IPS DF 6.9 (cell line): ENCODE results near the gene FAM81A.
A peak's percentile ranks its signal among the peaks of the same experiment; 100 is the strongest.
"Not testable (repeated sequence)": the region's sequence is repeated elsewhere in the genome, so short reads cannot be mapped to it uniquely, and the experiment has no call there.

ENCODE experiments used
- DNase-seq: peaks from one replicate; pipeline ENCODE4 v3.0.0-alpha.2; 2013; ENCODE audit warnings: low read depth, low spot score
- H3K27ac ChIP-seq: one replicate; pipeline ENCODE4 v1.5.1; 2013; ENCODE audit warnings: low read length, control low read depth
- H3K27me3 ChIP-seq: 2 replicates; pipeline ENCODE4 v1.6.1; 2013; ENCODE audit warnings: mild to moderate bottlenecking, low read length; ENCODE audit not compliant: control insufficient read depth, insufficient read depth
- H3K36me3 ChIP-seq: 2 replicates; pipeline ENCODE4 v1.6.1; 2013; ENCODE audit warnings: low read length; ENCODE audit not compliant: control insufficient read depth, insufficient read depth
- H3K4me1 ChIP-seq: 2 replicates; pipeline ENCODE4 v1.6.1; 2013; ENCODE audit warnings: low read length; ENCODE audit not compliant: control insufficient read depth, insufficient read depth
- H3K4me3 ChIP-seq: 2 replicates; pipeline ENCODE4 v1.5.1; 2013; ENCODE audit warnings: mild to moderate bottlenecking, low read length
- H3K9me3 ChIP-seq: 2 replicates; pipeline ENCODE4 v1.6.1; 2013; ENCODE audit warnings: low read length, inconsistent platforms; ENCODE audit not compliant: control insufficient read depth, insufficient read depth
- WGBS: extraction: QIAGEN DNeasy Blood & Tissue Kit; methylation state at CpG from one replicate; pipeline ENCODE4 v1.1.7; 2013; ENCODE audit warnings: mixed read lengths, missing lambda C conversion rate; ENCODE audit not compliant: insufficient read length, insufficient coverage; 5-methylcytosine and 5-hydroxymethylcytosine counted together

Gene FAM81A

DNA sequence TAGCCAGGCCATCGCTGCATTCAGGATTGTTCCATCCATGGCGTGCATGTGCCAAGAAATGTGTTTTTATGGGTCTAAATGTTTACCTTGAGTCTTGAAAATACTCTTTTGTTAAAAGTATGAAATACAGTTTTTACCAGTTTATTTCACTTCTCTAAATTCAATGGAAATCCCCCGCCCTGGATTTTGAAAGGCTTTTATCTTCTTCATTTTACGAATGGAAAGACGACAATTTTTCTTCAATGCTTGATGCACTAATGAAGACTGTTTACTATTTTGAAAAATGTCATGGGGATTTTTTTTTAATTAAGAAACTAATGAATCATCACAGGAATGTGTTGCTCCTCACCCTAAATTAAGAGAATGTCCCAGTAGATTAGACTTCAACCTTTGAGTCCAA, 83.5 kb downstream of the FAM81A start:
- no peaks in the 10 kb centered on the region for H3K27me3 ChIP-seq
- DNase-seq: no peak
- no peaks in the 10 kb centered on the region for H3K36me3 ChIP-seq
- no peaks in the 10 kb centered on the region for H3K4me1 ChIP-seq
- no peak overlapping the region for H3K27ac ChIP-seq
- H3K4me3 ChIP-seq: no peak overlapping the region
- H3K9me3 ChIP-seq: no peaks in the 10 kb centered on the region
- no CpG with 5 or more reads among the region's 5 CpGs for WGBS

DNA sequence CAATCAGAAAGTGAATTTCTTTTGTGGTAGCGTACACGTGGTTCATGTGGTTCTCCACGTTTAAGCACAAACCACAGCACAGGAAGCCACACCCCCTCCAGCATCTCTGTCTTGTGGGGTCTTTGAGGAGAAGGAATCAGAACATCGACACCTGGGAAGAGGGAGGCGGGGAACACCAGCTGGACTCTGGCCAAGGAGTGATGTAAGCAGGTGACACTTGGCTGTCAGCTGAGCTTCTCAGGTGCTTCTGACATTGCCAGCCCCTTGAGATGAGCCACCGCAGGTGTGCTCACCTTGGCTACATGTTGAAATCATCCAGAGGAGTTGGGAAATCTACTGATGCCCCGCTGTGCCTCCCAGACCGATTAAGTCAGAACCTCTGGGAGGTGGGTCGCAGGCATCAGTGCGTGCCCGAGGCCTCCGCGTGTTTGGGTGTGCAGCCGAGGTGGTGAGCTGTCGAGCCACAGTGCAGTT, 85.0 kb downstream of the FAM81A start:
- H3K4me1 ChIP-seq: no peaks in the 10 kb centered on the region
- H3K9me3 ChIP-seq: no peaks in the 10 kb centered on the region
- H3K27ac ChIP-seq: no peak overlapping the region
- no peak overlapping the region for H3K4me3 ChIP-seq
- no CpG with 5 or more reads among the region's 15 CpGs for WGBS
- no peak for DNase-seq
- no peaks in the 10 kb centered on the region for H3K36me3 ChIP-seq
- H3K27me3 ChIP-seq: no peaks in the 10 kb centered on the region

DNA sequence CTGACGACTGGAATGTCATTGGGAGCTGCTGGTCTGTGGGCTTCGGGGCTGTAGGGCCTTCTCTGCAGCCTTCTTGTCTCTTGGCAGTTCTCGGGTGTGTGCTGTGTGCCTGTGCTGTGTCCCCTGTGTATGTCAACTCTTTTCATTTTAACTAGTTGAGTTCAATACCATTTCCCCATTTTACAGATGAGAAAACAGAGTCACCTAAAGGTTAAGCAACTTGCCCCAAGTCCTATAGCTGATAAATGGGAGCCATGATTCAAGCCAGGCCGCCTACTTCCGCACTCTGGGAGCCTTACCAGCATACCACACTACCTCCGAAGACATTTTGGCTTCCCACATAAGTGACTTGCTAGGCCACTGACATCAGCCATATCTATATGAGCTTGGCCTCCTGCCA, 85.7 kb downstream of the FAM81A start:
- Histone ChIP-seq H3K27me3 (no peaks in the 10 kb centered on the region), H3K27ac (no peak overlapping the region), H3K36me3 (no peaks in the 10 kb centered on the region), H3K4me3 (no peak overlapping the region), H3K4me1 (no peaks in the 10 kb centered on the region), H3K9me3 (no peaks in the 10 kb centered on the region)
- no peak for DNase-seq
- no CpG with 5 or more reads among the region's 6 CpGs for WGBS

DNA sequence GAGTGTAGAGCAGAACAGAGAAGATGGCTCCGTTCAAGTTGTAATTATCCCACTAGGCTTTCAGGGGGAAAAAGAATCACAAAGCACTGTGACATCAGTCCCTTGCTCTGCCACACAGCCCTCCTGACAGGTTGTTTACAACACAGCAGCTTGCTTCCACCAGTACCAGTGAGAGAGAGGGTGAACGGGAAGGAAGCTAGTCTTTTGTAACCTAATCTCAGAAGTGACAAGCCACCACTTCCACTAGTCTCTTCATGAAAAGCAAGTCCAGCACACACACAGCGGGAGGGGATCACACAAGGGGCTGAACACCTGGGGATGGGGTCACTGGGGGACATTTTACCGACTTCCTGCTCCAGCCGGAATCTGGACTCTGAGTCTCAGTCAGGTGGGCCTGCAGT, 86.3 kb downstream of the FAM81A start:
- Histone ChIP-seq H3K36me3 (no peaks in the 10 kb centered on the region), H3K27me3 (no peaks in the 10 kb centered on the region), H3K9me3 (no peaks in the 10 kb centered on the region), H3K27ac (no peak overlapping the region), H3K4me3 (no peak overlapping the region), H3K4me1 (no peaks in the 10 kb centered on the region)
- no CpG with 5 or more reads among the region's 5 CpGs for WGBS
- no peak for DNase-seq

DNA sequence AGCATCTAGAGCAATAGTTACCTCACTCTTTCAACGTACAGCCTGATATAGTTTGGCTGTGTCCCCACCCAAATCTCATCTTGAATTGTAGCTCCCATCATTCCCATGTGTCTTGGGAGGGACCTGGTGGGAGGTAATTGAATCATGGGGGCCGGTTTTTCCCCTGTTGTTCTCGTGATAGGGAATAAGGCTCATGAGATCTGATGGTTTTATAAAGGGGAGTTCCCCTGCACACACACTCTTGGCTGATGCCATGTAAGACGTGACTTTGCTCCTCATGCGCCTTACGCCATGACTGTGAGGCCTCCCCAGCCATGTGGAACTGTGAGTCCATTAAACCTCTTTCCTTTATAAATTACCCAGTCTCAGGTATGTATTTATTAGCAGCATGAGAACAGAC, 88.5 kb downstream of the FAM81A start:
- not testable (repeated sequence) for H3K27me3 ChIP-seq, H3K4me3 ChIP-seq, H3K4me1 ChIP-seq, DNase-seq, H3K9me3 ChIP-seq, H3K36me3 ChIP-seq, H3K27ac ChIP-seq
- no CpG with 5 or more reads among the region's 6 CpGs for WGBS

DNA sequence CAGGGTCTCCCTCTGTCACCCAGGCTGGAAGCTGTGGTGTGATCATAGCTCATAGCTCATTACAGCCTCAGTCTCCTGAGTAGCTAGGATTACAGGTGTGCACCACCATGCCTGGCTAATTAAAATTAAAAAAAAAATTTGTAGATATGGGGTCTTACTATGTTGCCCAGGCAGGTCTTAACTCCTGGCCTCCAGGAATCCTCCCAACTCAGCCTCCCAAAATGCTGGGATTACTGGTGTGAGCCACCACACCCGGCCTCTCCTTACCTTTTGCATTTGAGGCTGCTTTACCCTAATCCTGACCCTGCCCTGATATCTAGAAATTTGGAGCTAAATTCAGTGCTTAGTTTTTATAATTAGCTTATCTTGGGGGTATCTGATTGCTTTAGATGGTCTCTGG, 90.4 kb downstream of the FAM81A start:
- no peak for DNase-seq
- H3K4me3 ChIP-seq: no peak overlapping the region
- no peaks in the 10 kb centered on the region for H3K36me3 ChIP-seq
- no peaks in the 10 kb centered on the region for H3K27me3 ChIP-seq
- H3K9me3 ChIP-seq: no peaks in the 10 kb centered on the region; the same call in 1 of the 2 replicates
- no peak overlapping the region for H3K27ac ChIP-seq
- H3K4me1 ChIP-seq: no peaks in the 10 kb centered on the region
- WGBS: no CpG with 5 or more reads among the region's 1 CpG

- peak; percentile 74 for DNase-seq
- H3K27ac ChIP-seq: no peak overlapping the region
- H3K4me1 ChIP-seq: no peaks in the 10 kb centered on the region
- no peaks in the 10 kb centered on the region for H3K27me3 ChIP-seq
- H3K36me3 ChIP-seq: no peaks in the 10 kb centered on the region
- no peak overlapping the region for H3K4me3 ChIP-seq
- no CpG with 5 or more reads among the region's 8 CpGs for WGBS
- H3K9me3 ChIP-seq: no peaks in the 10 kb centered on the region; the same call in 1 of the 2 replicates
Observed at GRCh38 chr15:59528961-59529402, 91.0 kb downstream of the FAM81A start.

DNA sequence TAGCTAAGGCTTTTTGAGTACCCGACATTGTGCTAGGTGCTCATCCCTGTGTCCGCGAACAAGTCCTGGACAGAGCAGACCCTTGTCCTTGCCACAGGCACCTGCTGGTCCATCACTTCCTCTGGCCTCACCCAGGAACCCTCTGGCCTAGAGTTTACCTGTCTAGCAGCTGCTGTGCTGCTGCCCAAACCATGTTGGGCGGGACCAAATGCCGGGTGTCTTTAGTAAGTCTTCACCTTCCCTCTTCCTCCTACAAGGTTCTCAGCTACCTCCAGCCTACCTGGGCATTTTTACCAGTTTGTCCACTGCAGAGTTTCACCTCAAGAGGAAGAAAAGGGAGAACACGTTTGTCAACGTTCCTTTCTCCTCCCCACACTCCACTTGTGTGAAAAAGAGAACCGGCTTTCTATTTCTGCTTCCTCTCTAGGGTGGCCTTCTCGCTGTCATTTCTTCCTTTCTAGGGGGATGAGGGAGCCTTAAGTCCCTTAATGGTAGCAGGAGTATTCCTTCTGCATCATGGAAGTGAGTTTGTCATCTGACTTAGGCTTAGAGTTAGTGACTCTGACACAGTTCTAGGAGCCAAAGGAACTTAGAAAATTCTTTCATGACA, 93.2 kb downstream of the FAM81A start:
- no peaks in the 10 kb centered on the region for H3K4me1 ChIP-seq
- no peaks in the 10 kb centered on the region; the same call in 1 of the 2 replicates for H3K9me3 ChIP-seq
- no peak overlapping the region for H3K27ac ChIP-seq
- H3K27me3 ChIP-seq: no peaks in the 10 kb centered on the region
- no peak overlapping the region for H3K4me3 ChIP-seq
- DNase-seq: no peak
- WGBS: no CpG with 5 or more reads among the region's 9 CpGs
- H3K36me3 ChIP-seq: no peaks in the 10 kb centered on the region

DNA sequence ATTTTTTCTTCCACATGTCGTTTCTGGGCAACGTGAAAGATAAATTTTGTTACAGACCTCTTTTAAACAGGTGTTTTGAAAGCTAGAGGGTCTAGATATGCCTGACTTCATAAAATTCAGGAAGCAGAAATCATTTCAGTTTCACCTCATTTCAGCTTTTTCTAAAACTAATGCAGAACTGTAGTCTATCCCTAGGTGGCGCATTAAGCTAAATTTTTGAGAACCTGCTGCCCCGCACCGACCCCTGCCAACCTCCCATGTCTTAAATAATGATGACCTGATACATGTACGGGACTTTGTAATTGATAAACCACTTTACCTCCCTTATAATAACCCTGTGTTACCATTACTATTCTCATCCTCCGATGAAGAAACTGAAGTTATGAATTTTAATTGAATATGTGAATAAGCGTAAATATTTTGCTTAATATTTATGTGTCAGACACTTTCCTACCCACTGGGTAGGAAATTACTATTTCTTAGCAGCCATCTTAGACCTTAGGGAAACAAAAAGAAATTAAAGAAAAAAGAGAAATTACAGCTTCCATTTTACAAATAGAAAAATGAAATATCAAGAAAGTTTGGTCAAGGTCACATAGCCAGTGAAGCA, 94.9 kb downstream of the FAM81A start:
- no peaks in the 10 kb centered on the region for H3K36me3 ChIP-seq
- no peak overlapping the region for H3K27ac ChIP-seq
- no CpG with 5 or more reads among the region's 8 CpGs for WGBS
- DNase-seq: no peak
- no peaks in the 10 kb centered on the region; the same call in 1 of the 2 replicates for H3K9me3 ChIP-seq
- no peaks in the 10 kb centered on the region for H3K4me1 ChIP-seq
- H3K4me3 ChIP-seq: no peak overlapping the region
- H3K27me3 ChIP-seq: no peaks in the 10 kb centered on the region

DNA sequence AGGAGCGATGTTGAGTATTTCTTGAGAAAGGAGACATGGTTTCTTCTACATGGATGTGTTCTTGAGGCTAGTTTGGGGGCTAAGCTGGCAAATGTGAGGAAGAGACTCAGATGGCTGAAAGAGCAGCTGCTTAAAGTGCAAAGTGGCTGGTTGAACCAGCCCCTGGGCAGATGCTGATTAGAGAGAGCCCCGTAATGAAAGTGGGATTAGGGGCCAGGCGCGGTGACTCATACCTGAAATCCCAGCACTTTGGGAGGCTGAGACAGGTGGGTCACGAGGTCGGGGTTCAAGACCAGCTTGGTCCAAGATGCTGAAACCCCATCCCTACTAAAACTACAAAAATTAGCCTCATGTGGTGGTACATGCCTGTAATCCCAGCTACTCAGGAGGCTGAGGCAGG, 98.6 kb downstream of the FAM81A start:
- Histone ChIP-seq H3K27ac (no peak overlapping the region), H3K36me3 (no peaks in the 10 kb centered on the region), H3K27me3 (no peaks in the 10 kb centered on the region), H3K4me1 (no peaks in the 10 kb centered on the region), H3K4me3 (no peak overlapping the region), H3K9me3 (no peaks in the 10 kb centered on the region)
- no peak for DNase-seq
- WGBS: no CpG with 5 or more reads among the region's 6 CpGs

GRCh38 chr15:59537403-59537802, 99.4 kb downstream of the FAM81A start:
- Histone ChIP-seq H3K4me1 (no peaks in the 10 kb centered on the region), H3K27me3 (no peaks in the 10 kb centered on the region), H3K9me3 (no peaks in the 10 kb centered on the region), H3K36me3 (no peaks in the 10 kb centered on the region), H3K4me3 (no peak overlapping the region), H3K27ac (no peak overlapping the region)
- DNase-seq: no peak
- no CpG with 5 or more reads among the region's 2 CpGs for WGBS
